HG02571 (cell line): ENCODE results near the gene CDK1.

ENCODE experiments used
- ATAC-seq: cut with Tn5 transposase; IDR thresholded peaks from one replicate; pipeline ENCODE4 v1.9.1; 2021; ENCODE audit warnings: mild to moderate bottlenecking, moderate library complexity; ENCODE audit not compliant: unreplicated experiment

CDK1 gene

DNA sequence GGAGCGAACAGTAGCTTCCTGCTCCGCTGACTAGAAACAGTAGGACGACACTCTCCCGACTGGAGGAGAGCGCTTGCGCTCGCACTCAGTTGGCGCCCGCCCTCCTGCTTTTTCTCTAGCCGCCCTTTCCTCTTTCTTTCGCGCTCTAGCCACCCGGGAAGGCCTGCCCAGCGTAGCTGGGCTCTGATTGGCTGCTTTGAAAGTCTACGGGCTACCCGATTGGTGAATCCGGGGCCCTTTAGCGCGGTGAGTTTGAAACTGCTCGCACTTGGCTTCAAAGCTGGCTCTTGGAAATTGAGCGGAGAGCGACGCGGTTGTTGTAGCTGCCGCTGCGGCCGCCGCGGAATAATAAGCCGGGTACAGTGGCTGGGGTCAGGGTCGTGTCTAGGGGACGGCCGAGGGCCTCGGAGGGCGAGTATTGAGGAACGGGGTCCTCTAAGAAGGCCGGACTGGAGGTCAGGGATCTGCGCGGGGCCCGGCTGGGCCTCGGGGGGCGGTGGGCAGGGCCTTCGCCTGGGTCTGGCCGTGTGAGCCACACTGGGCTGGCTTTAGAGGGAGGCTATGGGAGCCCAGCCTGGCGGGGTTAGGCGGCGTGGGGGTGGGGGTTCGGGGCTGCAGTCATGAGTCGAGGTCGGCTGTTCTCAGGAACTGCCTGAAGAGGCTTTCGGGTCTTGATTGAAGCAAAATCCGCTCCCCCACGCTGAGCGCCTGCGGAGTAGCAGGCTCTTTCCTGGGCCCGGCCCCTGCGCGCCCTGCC is at the start of gene CDK1:
CDK1 (plus strand) TSS at position 265 of the 757 bp plus-strand sequence. CDS start 1,688 bp downstream, outside the sequence.
- peak; percentile 96 for ATAC-seq

- no peak for ATAC-seq
Measured at GRCh38 chr10:60729106-60729505, 49.2 kb upstream of the CDK1 start.

DNA sequence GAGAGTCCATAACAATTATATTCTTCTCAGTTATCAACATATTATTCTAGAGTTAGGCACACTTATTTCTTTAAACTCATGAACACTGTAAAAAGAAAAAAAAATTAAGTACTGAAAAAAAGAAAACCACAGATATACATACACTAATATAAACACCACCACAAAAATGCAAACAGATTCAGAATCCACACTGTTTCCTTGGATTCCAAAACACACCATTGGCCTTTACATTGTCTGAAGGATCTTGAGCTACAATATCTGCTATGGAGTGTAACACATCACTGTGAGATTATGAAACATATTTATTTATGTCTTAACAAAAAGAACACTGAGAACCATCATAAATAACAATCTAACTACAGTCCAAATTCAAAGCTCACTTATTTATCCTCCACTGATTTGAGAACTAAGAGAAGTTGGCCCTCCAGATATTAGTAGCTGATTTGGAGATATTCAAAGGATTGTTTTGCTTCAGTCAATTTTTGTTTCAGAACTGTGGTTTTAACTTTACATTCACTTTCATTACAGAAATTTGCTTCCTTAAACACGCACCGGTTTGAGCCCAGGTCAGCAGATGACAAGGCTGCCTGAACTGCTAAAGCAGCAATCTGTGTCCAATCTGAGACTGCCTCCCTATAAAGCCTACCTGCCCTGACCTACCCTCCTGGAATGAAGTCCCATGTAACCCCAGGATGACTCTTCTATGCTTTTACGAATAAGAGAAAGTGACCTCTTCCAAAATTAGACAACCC is 47.0 kb upstream of the CDK1 start:
- peak; percentile 67 for ATAC-seq

GRCh38 chr10:60732198-60732806 is 46.0 kb upstream of the CDK1 start:
- ATAC-seq = no peak

DNA sequence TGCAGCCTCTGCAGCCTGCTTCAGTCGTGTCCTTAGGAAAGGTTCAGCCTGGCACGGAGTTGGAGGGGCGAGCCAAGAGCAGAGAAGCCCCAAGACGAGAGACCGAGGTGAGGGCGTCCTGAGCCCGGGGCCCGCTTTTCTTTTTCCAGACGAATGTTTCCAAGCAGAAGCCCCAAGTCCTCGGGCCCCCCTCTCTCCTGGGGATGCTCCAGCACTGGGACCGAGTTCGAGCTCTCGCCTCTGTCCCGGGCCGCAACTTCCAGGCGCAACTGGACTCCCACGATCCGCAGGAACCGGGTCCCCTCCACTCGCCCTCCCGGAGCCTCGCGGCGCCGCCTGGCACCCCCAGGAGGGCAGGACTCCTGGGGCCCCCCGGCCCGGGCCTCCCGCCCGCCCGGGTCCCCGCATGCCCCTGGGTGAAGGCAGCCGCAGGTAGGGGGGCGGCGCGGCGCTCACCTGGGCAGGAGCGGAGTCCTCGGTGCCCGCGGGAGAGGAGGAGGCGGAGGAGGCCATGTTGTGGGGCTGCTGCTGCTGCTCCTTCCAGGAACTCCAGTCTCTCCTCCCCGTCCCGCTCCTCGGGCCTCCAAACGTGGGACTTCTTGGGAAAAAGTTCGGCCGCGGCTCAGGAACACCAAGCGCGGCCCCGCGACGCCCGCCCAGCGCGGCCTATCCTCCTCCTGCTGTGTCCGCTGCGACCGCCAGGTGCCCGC is 45.3 kb upstream of the CDK1 start:
- ATAC-seq = peak; percentile 55

DNA sequence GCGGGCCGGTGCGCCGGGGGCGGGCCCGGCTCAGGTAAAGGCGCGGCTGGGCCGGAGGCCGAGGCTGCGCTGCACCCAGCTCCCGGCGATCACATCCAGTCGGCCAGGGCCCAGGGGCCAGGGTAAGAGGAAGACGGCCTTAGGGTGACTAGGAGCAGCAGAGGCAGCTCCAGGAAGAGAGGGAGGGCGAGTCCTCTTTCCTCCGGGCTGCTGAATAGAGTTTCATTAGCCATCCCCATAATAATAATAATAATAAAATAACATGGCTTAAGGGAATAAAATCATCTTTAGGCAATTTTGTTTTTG is 44.8 kb upstream of the CDK1 start:
- ATAC-seq = no peak

DNA sequence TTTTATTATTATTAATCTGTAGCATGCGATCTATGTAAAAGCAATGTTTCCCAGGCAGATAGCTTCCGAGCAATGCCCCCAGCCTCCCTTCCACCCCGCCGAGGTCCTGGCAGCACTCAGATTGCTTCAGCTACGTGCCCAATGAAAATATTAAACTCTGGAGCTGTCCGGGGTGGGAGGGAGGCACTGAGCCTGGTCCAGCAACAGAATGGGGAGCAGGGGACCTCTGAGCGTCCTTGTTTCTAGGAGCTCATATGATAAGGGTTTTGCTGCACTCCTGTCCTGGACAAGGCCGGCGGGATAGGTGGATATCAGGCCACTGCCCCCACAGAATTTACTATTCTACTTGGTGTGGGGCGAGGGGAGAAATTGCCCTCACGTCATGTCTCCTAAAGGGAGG is 44.5 kb upstream of the CDK1 start:
- no peak for ATAC-seq

DNA sequence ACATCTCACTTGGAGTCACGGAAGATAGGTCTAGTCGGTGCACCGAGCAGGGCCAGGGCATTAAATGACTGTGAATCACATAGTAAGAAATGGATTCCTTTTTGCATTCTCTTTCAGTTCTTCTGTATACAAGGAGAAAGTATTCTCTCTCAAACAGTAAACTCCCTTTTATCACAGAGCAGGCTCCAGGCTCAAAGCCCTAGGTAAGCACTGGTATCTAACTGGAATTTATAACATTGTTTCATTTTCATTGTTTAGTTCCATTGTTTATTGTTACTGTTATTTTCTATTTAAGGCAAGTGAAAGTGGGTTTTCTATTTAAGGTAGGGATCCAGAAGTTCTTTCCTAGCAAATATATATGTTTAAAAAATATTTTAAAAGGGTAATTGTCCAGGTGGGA is 44.1 kb upstream of the CDK1 start:
- ATAC-seq = no peak

DNA sequence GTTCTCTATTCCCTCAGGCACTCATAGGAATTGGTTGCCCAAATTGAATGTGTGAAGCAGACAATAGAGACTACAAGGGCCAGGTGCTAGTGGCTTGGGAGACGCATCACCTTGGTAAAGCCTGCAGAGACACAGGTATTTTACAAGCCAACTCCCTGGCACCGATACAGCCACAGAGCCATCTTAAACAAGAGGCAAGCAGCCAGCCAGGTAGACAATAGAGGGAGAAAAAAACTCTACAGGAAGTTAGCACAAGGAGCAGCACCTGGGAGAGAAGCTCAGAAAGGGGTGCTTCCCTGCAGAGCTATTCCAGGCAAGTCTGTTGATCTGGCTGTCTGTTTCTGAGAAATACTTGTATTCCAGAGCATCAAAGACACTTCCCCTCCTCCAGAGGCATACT is 43.0 kb upstream of the CDK1 start:
- ATAC-seq = no peak

DNA sequence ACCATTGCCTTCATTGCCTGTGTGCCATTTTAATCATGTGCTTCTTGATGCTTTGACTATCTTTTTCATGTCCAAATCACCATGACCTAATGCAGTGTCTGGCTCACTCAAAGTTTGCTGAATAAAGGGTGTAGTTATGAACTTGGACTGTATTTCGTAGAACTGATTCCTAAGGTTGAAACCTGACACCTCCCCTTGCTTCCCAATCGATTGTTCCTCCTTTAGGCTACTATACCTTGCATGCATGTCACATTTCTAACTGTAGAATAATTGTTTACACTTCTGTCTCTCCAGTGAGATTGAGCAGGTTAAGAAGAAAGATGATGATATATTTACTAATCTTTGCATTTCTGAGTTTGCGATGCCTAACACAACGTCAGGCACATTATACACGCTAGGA is 41.0 kb upstream of the CDK1 start:
- no peak for ATAC-seq

DNA sequence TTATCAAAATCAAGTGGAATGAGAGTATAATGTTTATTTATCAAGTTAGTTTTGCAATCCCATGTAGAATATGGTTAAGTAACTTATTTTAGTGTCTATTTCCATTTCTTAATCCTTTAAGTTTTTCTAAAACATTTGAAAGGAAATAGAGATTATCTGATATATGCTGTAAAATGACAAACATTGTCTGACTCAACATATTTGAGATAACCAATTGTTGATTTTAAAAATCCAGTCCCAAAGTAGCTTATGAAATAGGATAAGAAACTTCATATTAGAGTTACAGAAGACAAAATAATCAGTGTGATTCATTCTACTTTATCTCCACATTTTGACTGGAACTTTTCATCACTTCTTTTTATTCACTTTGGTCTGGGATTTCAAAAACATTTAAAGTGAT is 38.7 kb upstream of the CDK1 start:
- no peak for ATAC-seq

GRCh38 chr10:60742512-60742911 is 35.8 kb upstream of the CDK1 start:
- ATAC-seq = no peak

GRCh38 chr10:60747817-60748469 is 30.3 kb upstream of the CDK1 start:
- ATAC-seq = no peak

DNA sequence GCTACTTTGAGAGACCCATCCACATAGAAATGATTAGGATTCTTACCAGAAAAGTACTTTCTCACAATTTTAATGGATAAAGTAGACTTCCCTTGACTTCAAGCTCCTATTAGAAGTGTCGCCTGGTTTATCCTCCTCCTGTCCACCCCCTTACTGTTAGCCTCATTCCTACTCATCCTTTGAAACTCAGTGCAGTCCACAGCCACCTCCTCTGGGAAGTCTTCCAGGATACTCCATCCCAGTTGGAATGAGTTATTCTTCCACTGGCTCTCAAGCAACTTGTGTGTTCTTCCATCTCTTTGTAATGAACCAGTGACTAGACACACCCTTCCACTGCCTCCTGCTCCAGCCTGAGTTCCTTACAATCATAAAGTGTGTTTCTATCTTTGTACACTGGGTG is 25.1 kb upstream of the CDK1 start:
- no peak for ATAC-seq

- ATAC-seq = no peak
Measured at GRCh38 chr10:60753817-60754216, 24.5 kb upstream of the CDK1 start.

GRCh38 chr10:60757420-60757895 is 20.8 kb upstream of the CDK1 start:
- ATAC-seq = no peak

GRCh38 chr10:60759181-60759580 is 19.1 kb upstream of the CDK1 start:
- ATAC-seq = no peak

DNA sequence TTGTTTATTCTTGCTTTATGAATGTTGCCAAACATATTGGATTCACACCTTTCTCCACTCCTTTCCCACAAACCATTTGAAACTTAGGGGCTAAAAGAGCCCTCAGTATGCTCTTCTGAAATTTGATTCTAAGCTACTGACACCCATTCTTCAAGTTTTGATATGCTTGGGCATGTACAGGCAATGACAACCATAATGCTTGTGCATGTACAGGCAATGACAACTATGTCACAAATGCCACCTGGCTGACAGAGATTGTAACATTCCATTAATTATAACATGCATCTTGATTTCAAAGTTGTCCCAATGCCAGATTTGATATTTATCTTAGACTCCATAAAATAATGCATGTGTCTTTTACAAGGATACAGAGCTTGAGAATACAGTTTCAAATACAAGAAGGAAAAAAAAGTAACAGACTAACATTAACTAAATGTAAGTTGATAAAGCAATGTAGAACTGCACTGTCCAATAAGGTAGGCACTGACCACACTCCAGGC is 17.5 kb upstream of the CDK1 start:
- no peak for ATAC-seq

DNA sequence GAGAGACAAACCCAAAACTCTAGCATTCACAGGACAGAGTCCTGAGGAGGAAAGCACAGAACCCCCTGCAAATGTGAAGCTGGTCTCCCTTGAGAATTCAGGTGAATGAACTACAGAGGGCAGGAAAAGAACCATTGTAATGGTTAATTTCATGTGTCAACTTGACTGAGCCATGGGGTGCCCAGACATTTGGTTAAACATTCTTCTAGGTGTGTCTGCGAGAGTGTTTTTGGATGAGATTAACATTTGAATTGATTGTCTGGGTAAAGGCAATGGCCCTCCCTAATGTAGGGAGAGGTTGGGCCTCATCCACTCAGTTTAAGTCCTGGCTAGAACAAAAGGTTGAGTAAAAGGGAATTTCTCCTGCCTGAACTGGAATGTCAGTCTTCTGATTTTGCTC is 15.7 kb upstream of the CDK1 start:
- ATAC-seq = no peak

GRCh38 chr10:60767424-60767823 is 10.9 kb upstream of the CDK1 start:
- ATAC-seq = no peak

DNA sequence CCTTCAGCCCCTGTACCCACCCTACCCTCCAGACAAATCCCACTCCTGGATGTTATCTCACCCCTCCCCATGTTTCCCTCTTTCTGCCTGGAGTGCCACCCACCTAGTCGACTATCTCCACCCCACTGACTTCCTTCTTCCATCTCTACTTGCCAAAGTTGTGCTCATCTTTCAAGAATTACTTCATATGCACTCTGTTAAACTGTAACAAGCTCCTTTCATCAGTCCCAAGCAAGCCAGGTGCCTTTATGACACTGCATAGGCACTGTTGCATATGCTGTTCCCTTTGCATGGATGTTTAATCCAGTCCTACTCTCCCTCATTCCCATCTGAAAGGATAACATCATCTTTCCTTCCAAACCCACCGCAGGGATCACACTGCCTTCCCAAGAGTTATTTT is 8.9 kb upstream of the CDK1 start:
- ATAC-seq = no peak
